GM23338 (cell line): ENCODE measurements around the gene FNDC10. TPM values are rescaled to one million over a fixed set of nuclear protein-coding genes. Genes with fewer than 3 reads are reported as not detected.

Source experiments
- ATAC-seq: fragments of 200-7000 bp; cut with Tn5 transposase; 3 replicates; pipeline ENCODE4 v1.9.1; 2020
- DNase-seq: peaks from one replicate; pipeline ENCODE4 v3.0.0-alpha.2; 2015; ENCODE audit warnings: low spot score
- H2AFZ ChIP-seq: fragments of 200-600 bp; sonication (generic); 2 replicates; pipeline ENCODE4 v1.8.0; 2016; ENCODE audit warnings: antibody characterized with exemption, mild to moderate bottlenecking, moderate library complexity
- H3F3A ChIP-seq: fragments of 200-600 bp; sonication (generic); replicated peaks from 2 replicates; pipeline ENCODE4 v1.8.0; 2017; ENCODE audit warnings: antibody characterized with exemption, mixed run types, low read depth
- H3K27ac ChIP-seq: fragments of 200-600 bp; sonication (generic); 2 replicates; pipeline ENCODE4 v1.6.1; 2016; ENCODE audit warnings: low read depth
- H3K27me3 ChIP-seq: fragments of 200-600 bp; sonication (generic); 2 replicates; pipeline ENCODE4 v1.8.0; 2016; ENCODE audit warnings: mild to moderate bottlenecking, mixed run types, moderate library complexity; ENCODE audit not compliant: insufficient read depth
- H3K36me3 ChIP-seq: fragments of 200-600 bp; sonication (generic); 2 replicates; pipeline ENCODE4 v1.8.0; 2016; ENCODE audit warnings: mild to moderate bottlenecking; ENCODE audit not compliant: insufficient read depth
- H3K4me1 ChIP-seq: fragments of 200-600 bp; sonication (generic); 2 replicates; pipeline ENCODE4 v1.8.0; 2016; ENCODE audit warnings: mild to moderate bottlenecking, moderate library complexity; ENCODE audit not compliant: insufficient read depth
- H3K4me2 ChIP-seq: fragments of 200-600 bp; sonication (generic); 2 replicates; pipeline ENCODE4 v1.7.1; 2017; ENCODE audit warnings: mixed run types
- H3K4me3 ChIP-seq: fragments of 200-600 bp; sonication (generic); 2 replicates; pipeline ENCODE4 v1.6.1; 2016; ENCODE audit warnings: mixed run types
- H3K79me2 ChIP-seq: fragments of 200-600 bp; sonication (generic); replicated peaks from 2 replicates; pipeline ENCODE4 v1.8.0; 2017; ENCODE audit warnings: mild to moderate bottlenecking; ENCODE audit not compliant: insufficient read depth
- H3K9me2 ChIP-seq: fragments of 200-600 bp; sonication (generic); 2 replicates; pipeline ENCODE4 v1.8.0; 2017; ENCODE audit not compliant: insufficient read depth
- H4K20me1 ChIP-seq: fragments of 200-600 bp; sonication (generic); replicated peaks from 2 replicates; pipeline ENCODE4 v1.8.0; 2017; ENCODE audit warnings: mild to moderate bottlenecking; ENCODE audit not compliant: insufficient read depth
- H3K27ac Mint-ChIP-seq: 2 replicates; pipeline ENCODE4 v1.8.0; 2020; ENCODE audit warnings: inconsistent platforms, mild to moderate bottlenecking, moderate library complexity, mixed read lengths
- H3K27me3 Mint-ChIP-seq: 3 replicates; pipeline ENCODE4 v1.8.0; 2022; ENCODE audit warnings: low read depth, mild to moderate bottlenecking, moderate library complexity, mixed read lengths, inconsistent platforms; ENCODE audit not compliant: insufficient read depth, poor library complexity
- H3K36me3 Mint-ChIP-seq: 3 replicates; pipeline ENCODE4 v1.8.0; 2021; ENCODE audit warnings: low read depth, mild to moderate bottlenecking, inconsistent platforms, moderate library complexity, mixed read lengths
- H3K4me1 Mint-ChIP-seq: 3 replicates; pipeline ENCODE4 v1.8.0; 2020; ENCODE audit warnings: mild to moderate bottlenecking, inconsistent platforms, mixed read lengths
- H3K4me3 Mint-ChIP-seq: 3 replicates; pipeline ENCODE4 v1.8.0; 2021; ENCODE audit warnings: moderate library complexity, mild to moderate bottlenecking, inconsistent platforms, mixed read lengths
- H3K9me3 Mint-ChIP-seq: 3 replicates; pipeline ENCODE4 v1.8.0; 2020; ENCODE audit warnings: moderate library complexity, mild to moderate bottlenecking, inconsistent platforms, mixed read lengths
- EZH2phosphoT487 ChIP-seq: fragments of 200-600 bp; sonication (generic); IDR thresholded peaks from one replicate; pipeline ENCODE4 v1.8.1; 2018; ENCODE audit warnings: antibody characterized with exemption; ENCODE audit not compliant: unreplicated experiment
- JUNB ChIP-seq: IDR thresholded peaks from one replicate; pipeline ENCODE4 v1.6.1; 2016; ENCODE audit warnings: antibody characterized with exemption; ENCODE audit not compliant: unreplicated experiment
- NANOG ChIP-seq: IDR thresholded peaks from 2 replicates; pipeline ENCODE4 v1.6.1; 2016; ENCODE audit warnings: antibody characterized with exemption, borderline replicate concordance
- ZNF114 ChIP-seq: fragments of 250-450 bp; sonication (Bioruptor Pico); IDR thresholded peaks from 2 replicates; pipeline ENCODE4 v1.5.0; 2020; ENCODE audit warnings: mild to moderate bottlenecking, moderate library complexity
- ZNF331 ChIP-seq: fragments of 250-450 bp; sonication (Bioruptor Pico); IDR thresholded peaks from 2 replicates; pipeline ENCODE4 v1.5.0; 2020; ENCODE audit warnings: low read depth, mild to moderate bottlenecking, moderate library complexity
- polyA plus RNA-seq: library from polyadenylated mRNA; unstranded; fragments of >200 nt; fragmentation: Nextera tagmentation; extraction: Ambion mirVana; gene quantifications from 2 replicates; pipeline ENCODE4 v1.2.1, GENCODE V29; 2016
- total RNA-seq: library from RNA; depleted of rRNA; stranded (reverse); fragments of >200 nt; shearing (Covaris generic); gene quantifications from 2 replicates; pipeline ENCODE4 v1.2.3, GENCODE V29; 2014
- TF ChIP-seq, protein P1 (sequence below): fragments of 250-450 bp; sonication (Bioruptor Pico); IDR thresholded peaks from 2 replicates; pipeline ENCODE4 v1.5.0; 2020; ENCODE audit warnings: mild to moderate bottlenecking, moderate library complexity
- TF ChIP-seq, protein P2 (sequence below), 2 experiments: fragments of 200-600 bp in 1 of 2; sonication (generic) in 1 of 2; conservative IDR thresholded peaks; 2 replicates each; pipeline versions ENCODE4 v1.5.1 to v1.6.1; 2016 to 2017; ENCODE audit warnings: antibody characterized with exemption in 2 of 2, low read depth in 2 of 2, mild to moderate bottlenecking in 2 of 2, moderate library complexity in 1 of 2

Gene FNDC10
- total and polyA plus RNA-seq, 2 experiments from 2014 or later = 7.7 to 15.1 TPM

DNA sequence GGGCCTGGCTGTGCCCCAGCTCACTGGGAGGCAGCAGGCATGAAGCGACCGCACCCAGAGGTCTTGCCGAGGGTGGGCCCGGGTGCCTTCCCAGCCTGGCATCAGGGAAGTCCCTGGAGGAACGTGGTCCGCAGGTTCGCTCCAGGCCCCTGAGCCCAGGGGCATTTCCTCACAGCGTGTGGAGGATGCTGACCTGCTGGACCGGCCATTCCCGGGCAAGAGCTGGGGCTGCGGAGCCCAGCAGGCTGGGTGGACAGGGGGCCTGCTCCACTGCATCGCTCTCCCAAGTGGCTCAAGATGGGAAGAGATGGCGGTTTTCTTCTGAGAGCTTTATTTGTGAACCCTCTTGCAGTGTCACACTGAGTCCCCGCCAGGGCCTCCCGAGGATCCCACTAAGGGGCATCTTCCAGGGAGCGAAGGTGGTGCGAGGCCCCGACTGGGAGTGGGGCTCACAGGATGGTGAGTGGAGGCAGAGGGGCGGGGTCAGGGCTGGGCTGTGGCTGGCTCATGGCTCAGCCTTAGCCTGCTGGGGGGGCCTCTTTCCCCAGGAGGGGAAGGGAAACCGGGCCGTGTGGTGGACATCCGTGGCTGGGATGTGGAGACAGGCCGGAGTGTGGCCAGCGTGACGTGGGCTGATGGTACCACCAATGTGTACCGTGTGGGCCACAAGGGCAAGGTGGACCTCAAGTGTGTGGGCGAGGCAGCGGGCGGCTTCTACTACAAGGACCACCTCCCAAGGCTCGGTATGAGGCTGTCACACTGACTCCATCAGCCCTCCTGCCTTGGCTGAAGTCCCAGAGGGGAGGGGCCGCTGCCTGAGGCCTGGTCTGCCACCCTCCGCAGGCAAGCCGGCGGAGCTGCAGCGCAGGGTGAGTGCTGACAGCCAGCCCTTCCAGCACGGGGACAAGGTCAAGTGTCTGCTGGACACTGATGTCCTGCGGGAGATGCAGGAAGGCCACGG is 24.8 kb upstream of the FNDC10 start (continued):
- TF ChIP-seq, protein P1, sequence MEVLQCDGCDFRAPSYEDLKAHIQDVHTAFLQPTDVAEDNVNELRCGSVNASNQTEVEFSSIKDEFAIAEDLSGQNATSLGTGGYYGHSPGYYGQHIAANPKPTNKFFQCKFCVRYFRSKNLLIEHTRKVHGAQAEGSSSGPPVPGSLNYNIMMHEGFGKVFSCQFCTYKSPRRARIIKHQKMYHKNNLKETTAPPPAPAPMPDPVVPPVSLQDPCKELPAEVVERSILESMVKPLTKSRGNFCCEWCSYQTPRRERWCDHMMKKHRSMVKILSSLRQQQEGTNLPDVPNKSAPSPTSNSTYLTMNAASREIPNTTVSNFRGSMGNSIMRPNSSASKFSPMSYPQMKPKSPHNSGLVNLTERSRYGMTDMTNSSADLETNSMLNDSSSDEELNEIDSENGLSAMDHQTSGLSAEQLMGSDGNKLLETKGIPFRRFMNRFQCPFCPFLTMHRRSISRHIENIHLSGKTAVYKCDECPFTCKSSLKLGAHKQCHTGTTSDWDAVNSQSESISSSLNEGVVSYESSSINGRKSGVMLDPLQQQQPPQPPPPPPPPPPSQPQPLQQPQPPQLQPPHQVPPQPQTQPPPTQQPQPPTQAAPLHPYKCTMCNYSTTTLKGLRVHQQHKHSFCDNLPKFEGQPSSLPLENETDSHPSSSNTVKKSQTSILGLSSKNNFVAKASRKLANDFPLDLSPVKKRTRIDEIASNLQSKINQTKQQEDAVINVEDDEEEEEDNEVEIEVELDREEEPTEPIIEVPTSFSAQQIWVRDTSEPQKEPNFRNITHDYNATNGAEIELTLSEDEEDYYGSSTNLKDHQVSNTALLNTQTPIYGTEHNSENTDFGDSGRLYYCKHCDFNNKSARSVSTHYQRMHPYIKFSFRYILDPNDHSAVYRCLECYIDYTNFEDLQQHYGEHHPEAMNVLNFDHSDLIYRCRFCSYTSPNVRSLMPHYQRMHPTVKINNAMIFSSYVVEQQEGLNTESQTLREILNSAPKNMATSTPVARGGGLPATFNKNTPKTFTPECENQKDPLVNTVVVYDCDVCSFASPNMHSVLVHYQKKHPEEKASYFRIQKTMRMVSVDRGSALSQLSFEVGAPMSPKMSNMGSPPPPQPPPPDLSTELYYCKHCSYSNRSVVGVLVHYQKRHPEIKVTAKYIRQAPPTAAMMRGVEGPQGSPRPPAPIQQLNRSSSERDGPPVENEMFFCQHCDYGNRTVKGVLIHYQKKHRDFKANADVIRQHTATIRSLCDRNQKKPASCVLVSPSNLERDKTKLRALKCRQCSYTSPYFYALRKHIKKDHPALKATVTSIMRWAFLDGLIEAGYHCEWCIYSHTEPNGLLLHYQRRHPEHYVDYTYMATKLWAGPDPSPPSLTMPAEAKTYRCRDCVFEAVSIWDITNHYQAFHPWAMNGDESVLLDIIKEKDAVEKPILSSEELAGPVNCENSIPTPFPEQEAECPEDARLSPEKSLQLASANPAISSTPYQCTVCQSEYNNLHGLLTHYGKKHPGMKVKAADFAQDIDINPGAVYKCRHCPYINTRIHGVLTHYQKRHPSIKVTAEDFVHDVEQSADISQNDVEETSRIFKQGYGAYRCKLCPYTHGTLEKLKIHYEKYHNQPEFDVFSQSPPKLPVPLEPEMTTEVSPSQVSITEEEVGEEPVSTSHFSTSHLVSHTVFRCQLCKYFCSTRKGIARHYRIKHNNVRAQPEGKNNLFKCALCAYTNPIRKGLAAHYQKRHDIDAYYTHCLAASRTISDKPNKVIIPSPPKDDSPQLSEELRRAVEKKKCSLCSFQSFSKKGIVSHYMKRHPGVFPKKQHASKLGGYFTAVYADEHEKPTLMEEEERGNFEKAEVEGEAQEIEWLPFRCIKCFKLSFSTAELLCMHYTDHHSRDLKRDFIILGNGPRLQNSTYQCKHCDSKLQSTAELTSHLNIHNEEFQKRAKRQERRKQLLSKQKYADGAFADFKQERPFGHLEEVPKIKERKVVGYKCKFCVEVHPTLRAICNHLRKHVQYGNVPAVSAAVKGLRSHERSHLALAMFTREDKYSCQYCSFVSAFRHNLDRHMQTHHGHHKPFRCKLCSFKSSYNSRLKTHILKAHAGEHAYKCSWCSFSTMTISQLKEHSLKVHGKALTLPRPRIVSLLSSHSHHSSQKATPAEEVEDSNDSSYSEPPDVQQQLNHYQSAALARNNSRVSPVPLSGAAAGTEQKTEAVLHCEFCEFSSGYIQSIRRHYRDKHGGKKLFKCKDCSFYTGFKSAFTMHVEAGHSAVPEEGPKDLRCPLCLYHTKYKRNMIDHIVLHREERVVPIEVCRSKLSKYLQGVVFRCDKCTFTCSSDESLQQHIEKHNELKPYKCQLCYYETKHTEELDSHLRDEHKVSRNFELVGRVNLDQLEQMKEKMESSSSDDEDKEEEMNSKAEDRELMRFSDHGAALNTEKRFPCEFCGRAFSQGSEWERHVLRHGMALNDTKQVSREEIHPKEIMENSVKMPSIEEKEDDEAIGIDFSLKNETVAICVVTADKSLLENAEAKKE (CRISPR knock-in tag) = no peak
- TF ChIP-seq NANOG (no peak), ZNF114 (CRISPR knock-in tag) (no peak), JUNB (no peak), EZH2phosphoT487 (no peak)

DNA sequence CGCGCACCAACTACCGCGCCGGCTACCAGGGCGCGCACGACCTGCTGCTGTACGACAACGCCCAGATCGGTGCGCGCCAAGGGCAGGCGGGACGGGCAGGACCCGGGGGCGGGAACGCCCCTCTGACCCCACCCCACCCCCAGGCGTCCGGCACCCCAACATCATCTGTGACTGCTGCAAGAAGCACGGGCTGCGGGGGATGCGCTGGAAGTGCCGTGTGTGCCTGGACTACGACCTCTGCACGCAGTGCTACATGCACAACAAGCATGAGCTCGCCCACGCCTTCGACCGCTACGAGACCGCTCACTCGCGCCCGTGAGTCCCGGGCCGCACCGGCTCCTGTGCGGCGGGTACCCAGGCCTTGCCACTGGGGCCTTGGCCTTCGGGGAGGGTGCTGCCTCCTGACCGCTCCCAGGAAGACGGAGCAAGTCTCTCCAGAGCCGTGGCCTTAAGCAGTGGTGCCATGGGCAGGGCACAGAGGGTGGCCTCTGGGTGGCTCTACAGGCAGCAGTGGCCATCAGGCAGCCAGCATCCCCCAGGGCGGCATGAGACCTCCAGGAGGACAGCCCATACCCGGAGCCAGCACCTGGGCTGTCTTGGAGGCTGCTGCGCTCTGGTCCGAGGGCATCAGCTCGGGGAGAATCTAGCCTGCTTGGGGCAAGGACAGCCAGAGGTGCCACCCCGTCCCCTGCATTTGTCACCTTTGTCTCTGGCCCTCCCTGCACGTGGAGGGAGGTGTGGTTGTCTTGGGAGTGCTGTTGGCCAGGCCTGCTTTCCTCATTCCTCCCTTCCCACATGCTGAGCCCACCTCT is 23.9 kb upstream of the FNDC10 start:
- H3K4me2 ChIP-seq = no peak overlapping the region
- H3F3A ChIP-seq = 0 out of 2 replicates have a peak, but pooled peaks cover 3% of the 10 kb centered on the region
- H3K4me1 ChIP-seq = no peaks in the 10 kb centered on the region
- H4K20me1 ChIP-seq = no peaks in the 10 kb centered on the region
- H3K4me3 ChIP-seq = no peak overlapping the region
- H3K4me3 Mint-ChIP-seq = no peak overlapping the region
- DNase-seq (no peak), ATAC-seq (no peak)
- no peak overlapping the region for H3K27ac Mint-ChIP-seq
- H3K4me1 Mint-ChIP-seq = no peaks in the 10 kb centered on the region; the same call in 2 of the 3 replicates
- no peak overlapping the region for H3K27ac ChIP-seq
- H3K36me3 Mint-ChIP-seq = no peaks in the 10 kb centered on the region
- no peak overlapping the region for H2AFZ ChIP-seq
- H3K79me2 ChIP-seq = no peaks in the 10 kb centered on the region
- H3K27me3 Mint-ChIP-seq = peaks cover 11% of the 10 kb centered on the region
- H3K9me3 Mint-ChIP-seq = no peaks in the 10 kb centered on the region; the same call in 2 of the 3 replicates
- H3K9me2 ChIP-seq = no peaks in the 10 kb centered on the region
- no peaks in the 10 kb centered on the region for H3K27me3 ChIP-seq
- H3K36me3 ChIP-seq = no peaks in the 10 kb centered on the region
- no peak for TF ChIP-seq ZNF331 (CRISPR knock-in tag)
- TF ChIP-seq, protein P2, sequence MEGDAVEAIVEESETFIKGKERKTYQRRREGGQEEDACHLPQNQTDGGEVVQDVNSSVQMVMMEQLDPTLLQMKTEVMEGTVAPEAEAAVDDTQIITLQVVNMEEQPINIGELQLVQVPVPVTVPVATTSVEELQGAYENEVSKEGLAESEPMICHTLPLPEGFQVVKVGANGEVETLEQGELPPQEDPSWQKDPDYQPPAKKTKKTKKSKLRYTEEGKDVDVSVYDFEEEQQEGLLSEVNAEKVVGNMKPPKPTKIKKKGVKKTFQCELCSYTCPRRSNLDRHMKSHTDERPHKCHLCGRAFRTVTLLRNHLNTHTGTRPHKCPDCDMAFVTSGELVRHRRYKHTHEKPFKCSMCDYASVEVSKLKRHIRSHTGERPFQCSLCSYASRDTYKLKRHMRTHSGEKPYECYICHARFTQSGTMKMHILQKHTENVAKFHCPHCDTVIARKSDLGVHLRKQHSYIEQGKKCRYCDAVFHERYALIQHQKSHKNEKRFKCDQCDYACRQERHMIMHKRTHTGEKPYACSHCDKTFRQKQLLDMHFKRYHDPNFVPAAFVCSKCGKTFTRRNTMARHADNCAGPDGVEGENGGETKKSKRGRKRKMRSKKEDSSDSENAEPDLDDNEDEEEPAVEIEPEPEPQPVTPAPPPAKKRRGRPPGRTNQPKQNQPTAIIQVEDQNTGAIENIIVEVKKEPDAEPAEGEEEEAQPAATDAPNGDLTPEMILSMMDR (conservative IDR thresholded peaks at IDR 0.05; ENCODE audit: low read depth in 2 of 2) = no peak
